Stimulated activated naive CD8-positive, alpha-beta T cell treated with anti-CD3 and anti-CD28 coated beads, Interleukin-15, amount 100 ng/mL, for 72 hours (primary cell): ENCODE data around the gene GGPS1.
"Not testable (repeated sequence)": the region's sequence is repeated elsewhere in the genome, so short reads cannot be mapped to it uniquely, and the experiment has no call there.

Experiments
- ATAC-seq: fragments of 150-1000 bp; cut with Tn5 transposase; 2 replicates; pipeline ENCODE4 v1.10.0; 2021; ENCODE audit warnings: mild to moderate bottlenecking, moderate library complexity
- DNase-seq, 2 donors: peaks; one replicate each; pipeline ENCODE4 v3.0.0; 2021 to 2022
- H3K27ac Mint-ChIP-seq, 2 donors: one replicate each; pipeline ENCODE4 v1.8.0; 2022; ENCODE audit warnings: mild to moderate bottlenecking in 2 of 2, mixed read lengths in 2 of 2, moderate library complexity in 2 of 2
- H3K27me3 Mint-ChIP-seq: one replicate; pipeline ENCODE4 v1.8.0; 2022; ENCODE audit warnings: mixed read lengths
- H3K4me1 Mint-ChIP-seq: one replicate; pipeline ENCODE4 v1.8.0; 2022; ENCODE audit warnings: mild to moderate bottlenecking, mixed read lengths
- H3K4me3 Mint-ChIP-seq, 2 donors: one replicate each; pipeline ENCODE4 v1.8.0; 2022; ENCODE audit warnings: mild to moderate bottlenecking in 2 of 2, mixed read lengths in 2 of 2, moderate library complexity in 1 of 2
- H3K9me3 Mint-ChIP-seq, 2 donors: one replicate each; pipeline ENCODE4 v1.8.0; 2022; ENCODE audit warnings: mixed read lengths in 2 of 2

Gene GGPS1

DNA sequence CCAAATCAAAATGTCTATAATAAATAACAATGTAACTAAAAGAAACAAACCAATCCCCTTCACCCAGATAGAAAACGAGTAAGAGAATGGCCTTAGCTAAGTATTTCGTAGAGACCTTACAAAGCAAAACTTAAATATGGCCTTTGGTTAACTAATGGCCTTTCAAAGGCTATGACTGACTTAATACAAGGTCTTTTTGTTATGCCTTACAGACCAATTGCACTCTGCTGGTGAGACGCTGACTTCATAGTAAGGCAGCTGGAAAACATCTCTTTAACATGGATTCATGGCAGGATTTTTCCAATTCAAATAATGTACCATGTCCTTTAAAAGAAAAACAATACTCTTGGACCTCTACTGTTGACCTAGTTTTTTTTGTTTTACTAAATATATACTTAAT is 23.1 kb downstream of the GGPS1 start:
- Mint-ChIP-seq H3K27me3 (no peaks in the 10 kb centered on the region), H3K4me1 (no peaks in the 10 kb centered on the region), H3K4me3 (no peak overlapping the region), H3K27ac (no peak overlapping the region), H3K9me3 (no peaks in the 10 kb centered on the region)
- no peak for DNase-seq
- no peak for ATAC-seq

DNA sequence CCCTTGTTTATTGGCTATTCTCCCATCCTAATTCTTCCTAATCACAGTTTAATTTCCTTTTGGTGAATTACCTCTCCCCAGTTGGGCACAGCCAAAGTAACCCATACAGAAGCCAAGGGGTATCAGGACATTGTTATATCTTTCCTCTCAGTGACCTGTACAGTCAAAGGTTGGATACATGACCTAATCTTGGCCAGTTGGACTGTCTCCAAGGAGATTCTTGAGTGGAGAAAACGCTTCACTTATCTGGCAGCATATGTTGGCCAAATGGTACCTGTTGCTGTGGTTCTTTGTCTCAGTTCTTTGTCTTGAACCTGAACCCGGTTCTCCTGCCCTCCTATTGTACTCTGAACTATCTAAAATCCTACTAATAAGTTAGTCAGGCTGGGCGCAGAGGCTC is 23.5 kb downstream of the GGPS1 start:
- H3K27ac Mint-ChIP-seq = no peak overlapping the region
- H3K4me3 Mint-ChIP-seq = no peak overlapping the region
- no peaks in the 10 kb centered on the region for H3K4me1 Mint-ChIP-seq
- H3K9me3 Mint-ChIP-seq = no peaks in the 10 kb centered on the region
- no peak for ATAC-seq
- DNase-seq = no peak
- H3K27me3 Mint-ChIP-seq = peaks cover 2% of the 10 kb centered on the region

DNA sequence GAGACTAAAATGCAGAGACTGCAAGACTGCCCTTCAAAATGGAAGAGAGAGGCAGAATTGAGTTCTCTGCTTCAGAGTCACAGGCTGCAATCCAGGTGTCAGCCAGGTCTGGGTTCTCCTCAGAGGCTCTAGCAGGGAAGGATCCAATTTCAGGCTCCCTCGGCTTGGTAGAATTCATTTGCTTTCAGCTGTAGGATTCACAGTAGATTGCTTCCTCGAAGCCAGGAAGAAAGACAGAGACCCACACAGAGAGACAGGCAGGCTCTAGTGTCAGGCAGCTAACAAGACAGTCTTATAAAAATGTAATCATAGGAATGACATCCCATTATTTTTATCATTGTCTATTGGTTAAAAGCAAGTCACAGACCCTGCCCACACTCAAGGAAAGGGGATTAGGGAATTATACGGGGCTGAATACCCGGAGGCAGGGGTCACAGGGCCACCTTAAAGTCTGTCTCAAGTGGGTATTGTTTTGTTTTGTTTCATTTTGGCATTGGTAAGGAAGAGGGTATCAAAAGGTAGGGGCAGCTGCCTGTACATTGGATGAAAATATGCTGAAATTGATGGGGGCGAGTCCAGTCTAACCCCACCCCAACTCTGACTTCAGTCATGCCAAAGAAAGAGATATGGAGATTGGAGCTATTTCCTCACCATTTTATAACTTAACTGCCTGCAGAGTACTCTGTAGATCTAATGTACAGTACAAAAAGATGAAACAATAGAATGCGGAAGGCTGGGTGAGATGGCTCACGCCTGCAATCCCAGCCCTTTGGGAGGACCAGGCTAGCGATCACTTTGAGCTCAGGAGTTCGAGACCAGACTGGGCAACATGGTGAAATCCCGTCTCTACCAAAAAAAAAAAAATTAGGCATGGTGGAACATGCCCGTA is 29.4 kb downstream of the GGPS1 start:
- no peak for ATAC-seq

DNA sequence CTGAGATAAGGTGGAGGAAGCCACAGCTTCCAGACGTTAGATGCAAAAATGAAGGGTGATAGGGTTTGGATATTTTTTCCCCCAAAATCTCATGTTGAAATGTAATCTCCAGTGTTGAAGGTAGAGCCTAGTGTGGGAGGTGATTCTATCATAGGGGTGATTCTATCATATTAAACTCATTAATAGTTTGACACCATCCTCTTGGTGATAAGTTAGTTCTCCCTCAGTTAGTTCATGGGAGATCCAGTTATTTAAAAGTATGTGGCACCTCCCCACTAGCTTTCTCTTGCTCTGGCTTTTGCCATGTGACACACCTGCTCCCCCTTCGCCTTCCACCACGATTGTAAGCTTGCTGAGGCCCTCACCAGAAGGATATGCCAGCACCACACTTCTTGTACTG is 30.5 kb downstream of the GGPS1 start:
- Mint-ChIP-seq H3K27me3 (peaks cover 10% of the 10 kb centered on the region), H3K4me1 (no peaks in the 10 kb centered on the region), H3K9me3 (no peaks in the 10 kb centered on the region), H3K27ac (no peak overlapping the region), H3K4me3 (no peak overlapping the region)
- DNase-seq (no peak), ATAC-seq (no peak)

More for the DNA sequence above, 29.4 kb downstream of the GGPS1 start:
- Mint-ChIP-seq H3K27me3 (peaks cover 10% of the 10 kb centered on the region), H3K4me3 (no peak overlapping the region), H3K9me3 (no peaks in the 10 kb centered on the region), H3K27ac (no peak overlapping the region), H3K4me1 (no peaks in the 10 kb centered on the region)
- no peak for DNase-seq

DNA sequence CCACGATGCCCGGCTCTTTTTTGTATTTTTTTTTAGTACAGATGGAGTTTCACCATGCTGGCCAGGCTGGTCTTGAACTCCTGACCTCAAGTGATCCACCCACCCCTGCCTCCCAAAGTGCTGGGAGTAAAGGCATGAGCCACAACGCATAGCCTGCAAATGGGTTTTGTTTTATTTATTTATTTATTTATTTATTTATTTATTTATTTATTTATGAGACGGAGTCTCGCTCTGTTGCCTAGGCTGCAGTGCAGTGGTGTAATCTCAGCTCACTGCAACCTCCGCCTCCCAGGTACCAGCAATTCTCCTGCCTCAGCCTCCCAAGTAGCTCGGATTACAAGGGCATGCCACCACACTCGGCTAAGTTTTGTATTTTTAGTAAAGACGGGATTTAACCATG is 35.8 kb downstream of the GGPS1 start:
- not testable (repeated sequence) for H3K4me3 Mint-ChIP-seq, ATAC-seq, DNase-seq, H3K9me3 Mint-ChIP-seq, H3K27ac Mint-ChIP-seq, H3K27me3 Mint-ChIP-seq
- H3K4me1 Mint-ChIP-seq = peaks cover 27% of the 10 kb centered on the region

DNA sequence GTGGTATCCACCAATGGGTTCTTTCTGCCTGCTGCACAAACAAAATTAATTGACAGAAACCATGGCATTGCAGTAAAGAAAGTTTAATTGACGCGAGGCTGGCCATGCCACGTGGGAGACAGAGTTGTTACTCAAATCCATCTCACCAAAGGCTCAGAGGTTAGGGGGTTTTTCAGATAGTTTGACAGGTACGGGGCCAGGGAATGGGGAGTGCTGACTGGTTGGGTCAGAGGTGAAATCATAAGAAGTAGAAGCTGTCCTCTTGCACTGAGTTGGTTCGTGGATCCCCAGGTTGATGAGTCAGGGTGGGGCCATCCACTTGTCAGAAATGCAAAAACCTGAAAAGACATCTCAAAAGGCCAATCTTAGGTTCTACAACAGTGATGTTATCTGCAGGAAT is 37.9 kb downstream of the GGPS1 start:
- peak overlapping the region; percentile 98 to 99 for H3K4me3 Mint-ChIP-seq
- H3K9me3 Mint-ChIP-seq = no peaks in the 10 kb centered on the region
- DNase-seq (peak; percentile 15 to 65), ATAC-seq (peak; percentile 80)
- H3K27me3 Mint-ChIP-seq = no peaks in the 10 kb centered on the region
- H3K4me1 Mint-ChIP-seq = peaks cover 27% of the 10 kb centered on the region
- H3K27ac Mint-ChIP-seq = peak overlapping the region in 1 of 2 donors; percentile 86

DNA sequence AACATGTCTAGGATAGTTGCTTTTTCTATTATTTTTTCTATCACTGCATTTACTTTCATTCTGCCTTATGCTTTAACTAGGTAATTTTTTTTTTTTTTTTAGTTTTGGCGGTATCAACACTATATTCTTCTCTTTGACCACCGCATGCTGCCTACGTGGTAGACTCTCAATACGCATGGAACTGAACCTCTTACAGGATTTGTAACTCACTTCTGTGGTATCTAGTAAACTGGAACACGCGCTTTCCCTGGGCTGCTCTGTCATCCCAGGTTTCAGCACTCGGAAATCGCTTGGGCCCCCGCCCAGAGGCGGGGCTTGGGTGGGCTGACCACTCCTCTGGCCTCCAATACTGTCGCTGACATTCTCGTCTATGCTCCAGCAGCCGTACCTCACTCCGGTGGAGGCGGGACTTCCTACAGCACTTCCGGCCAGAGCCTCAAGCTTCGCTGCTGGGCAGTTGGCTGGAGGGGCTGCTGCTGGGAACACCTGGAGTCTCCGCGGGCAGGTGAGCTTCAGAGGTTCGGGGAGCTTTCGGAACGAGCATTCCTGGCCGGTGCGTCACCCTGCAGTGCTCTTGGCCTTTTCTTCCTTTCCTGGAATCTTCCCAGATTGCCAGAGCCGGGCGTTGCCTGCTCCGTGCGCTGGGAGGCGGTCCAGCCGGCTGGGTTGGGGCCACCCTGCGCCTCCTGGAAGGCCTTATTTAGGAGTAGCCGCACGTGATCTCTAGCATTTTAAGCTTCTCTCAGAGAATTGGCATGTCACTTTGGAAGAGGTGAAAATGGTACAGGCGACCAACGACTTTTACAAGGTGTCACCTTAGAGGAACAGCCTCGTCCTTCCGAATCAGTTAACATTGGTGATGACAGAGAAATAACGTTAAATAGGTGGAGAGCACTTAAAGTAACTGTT is 38.9 kb downstream of the GGPS1 start, which contains the start of gene TBCE:
Gene TBCE, plus strand, starts transcription at position 428 of the 909 bp plus-strand sequence. CDS start 12,623 bp downstream, outside the sequence.
- Mint-ChIP-seq H3K27me3 (no peaks in the 10 kb centered on the region), H3K4me3 (peak within 1 kb of the TSS; percentile 98 to 99), H3K4me1 (peaks cover 27% of the 10 kb centered on the region), H3K9me3 (no peaks in the 10 kb centered on the region), H3K27ac (peak within 1 kb of the TSS; percentile 86 to 97)
- ATAC-seq (peak; percentile 99), DNase-seq (peak; percentile 72 to 86)

DNA sequence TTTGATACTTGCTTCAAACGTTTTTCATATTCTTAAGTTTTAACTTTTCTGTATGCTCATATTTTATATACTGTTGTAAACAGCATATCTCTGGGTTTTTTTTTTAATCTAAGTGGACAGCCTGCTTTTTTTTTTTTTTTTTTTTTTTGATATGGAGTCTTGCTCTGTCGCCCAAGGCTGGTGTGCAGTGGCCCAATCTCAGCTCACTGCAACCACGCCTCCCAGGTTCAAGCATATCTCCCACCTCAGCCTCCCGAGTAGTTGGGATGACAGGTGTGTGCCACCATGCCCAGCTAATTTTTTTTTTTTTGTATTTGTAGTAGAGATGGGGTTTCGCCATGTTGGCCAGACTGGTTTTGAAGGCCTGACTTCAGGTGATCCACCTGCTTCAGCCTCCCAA is 40.1 kb downstream of the GGPS1 start:
- DNase-seq (no peak), ATAC-seq (no peak)
- Mint-ChIP-seq H3K9me3 (no peaks in the 10 kb centered on the region), H3K27me3 (no peaks in the 10 kb centered on the region), H3K4me1 (peaks cover 27% of the 10 kb centered on the region), H3K4me3 (peak overlapping the region; percentile 98 to 99), H3K27ac (no peak overlapping the region)

DNA sequence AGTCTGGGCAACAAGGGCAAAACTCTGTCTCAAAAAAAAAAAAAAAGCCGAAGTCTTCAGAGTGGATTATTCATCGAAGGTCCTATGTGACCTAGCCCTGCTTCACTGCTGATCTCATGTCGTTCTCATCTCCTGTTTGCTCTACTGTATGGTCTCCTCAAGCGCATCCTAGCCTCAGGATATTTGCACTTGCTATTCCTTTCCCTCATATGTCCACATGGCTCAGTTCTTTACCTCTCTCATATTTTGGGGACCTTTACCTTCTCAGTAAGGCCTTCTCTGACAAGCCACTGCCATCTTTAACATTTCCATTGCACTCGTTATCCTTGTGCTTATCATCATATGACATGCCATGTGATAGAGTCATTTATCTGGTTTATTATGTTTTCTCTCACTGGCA is 41.4 kb downstream of the GGPS1 start:
- Mint-ChIP-seq H3K27me3 (no peaks in the 10 kb centered on the region), H3K9me3 (no peaks in the 10 kb centered on the region), H3K4me3 (no peak overlapping the region), H3K4me1 (peaks cover 33% of the 10 kb centered on the region), H3K27ac (no peak overlapping the region)
- no peak for DNase-seq
- ATAC-seq = no peak

DNA sequence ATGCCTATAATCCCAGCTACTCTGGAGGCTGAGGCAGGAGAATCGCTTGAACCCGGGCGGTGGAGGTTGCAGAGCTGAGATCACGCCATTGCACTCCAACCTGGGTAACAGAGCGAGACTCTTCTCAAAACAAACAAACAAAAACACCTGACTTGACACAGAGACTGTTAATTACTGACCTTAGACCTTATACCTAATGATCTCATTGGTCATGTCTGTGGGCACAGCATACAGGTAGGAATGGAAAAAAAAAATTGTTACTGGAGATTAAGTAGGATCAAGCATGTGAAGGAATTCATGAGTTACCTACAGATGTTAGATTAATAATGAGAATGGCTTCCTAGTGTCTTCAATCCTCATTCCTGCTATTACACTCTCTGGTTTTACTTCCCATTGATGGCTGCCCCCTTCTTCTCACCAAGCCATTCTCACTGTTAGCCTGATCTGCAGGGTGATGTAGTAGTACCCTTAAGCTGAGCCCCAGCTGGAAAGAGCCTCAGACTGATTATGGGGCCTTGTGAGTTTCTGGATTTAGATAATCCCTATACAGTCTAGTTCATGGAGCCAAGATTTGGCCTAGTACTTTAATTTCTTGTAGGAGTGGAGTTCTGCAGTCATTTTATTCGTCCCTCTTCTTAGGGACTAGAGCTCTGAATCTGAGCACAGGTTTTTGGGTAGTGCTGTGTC is 47.7 kb downstream of the GGPS1 start:
- H3K9me3 Mint-ChIP-seq = no peaks in the 10 kb centered on the region
- H3K4me3 Mint-ChIP-seq = no peak overlapping the region
- no peaks in the 10 kb centered on the region for H3K27me3 Mint-ChIP-seq
- ATAC-seq (no peak), DNase-seq (no peak)
- H3K27ac Mint-ChIP-seq = peak overlapping the region in 1 of 2 donors; percentile 92
- H3K4me1 Mint-ChIP-seq = peaks cover 6% of the 10 kb centered on the region

DNA sequence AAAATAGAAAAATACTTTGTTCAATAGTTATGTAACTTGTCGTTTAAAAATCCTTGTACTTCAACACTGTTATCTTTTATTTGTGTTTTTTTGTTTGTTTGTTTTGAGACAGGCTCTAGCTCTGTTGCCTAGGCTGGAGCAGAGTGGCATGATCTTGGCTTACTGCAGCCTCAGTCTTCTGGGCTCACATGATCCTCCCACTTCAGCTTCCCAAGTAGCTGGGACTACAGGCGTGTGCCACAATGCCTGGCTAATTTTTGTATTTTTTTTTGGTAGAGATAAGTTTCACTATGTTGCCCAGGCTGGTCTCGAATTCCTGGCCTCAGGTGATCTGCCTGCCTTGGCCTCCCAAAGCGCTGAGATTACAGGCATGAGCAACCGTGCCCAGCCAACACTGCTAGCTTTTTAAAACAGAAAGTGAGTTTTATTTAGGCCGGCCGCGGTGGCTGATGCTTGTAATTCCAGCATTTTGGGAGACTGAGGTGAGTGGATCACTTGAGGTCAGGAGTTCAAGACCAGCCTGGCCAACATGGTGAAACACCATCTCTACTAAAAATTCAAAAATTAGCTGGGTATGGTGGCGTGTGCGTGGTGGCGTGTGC is 49.9 kb downstream of the GGPS1 start:
- ATAC-seq, H3K4me1 Mint-ChIP-seq, DNase-seq, H3K4me3 Mint-ChIP-seq, H3K9me3 Mint-ChIP-seq, H3K27ac Mint-ChIP-seq, H3K27me3 Mint-ChIP-seq: not testable (repeated sequence)

DNA sequence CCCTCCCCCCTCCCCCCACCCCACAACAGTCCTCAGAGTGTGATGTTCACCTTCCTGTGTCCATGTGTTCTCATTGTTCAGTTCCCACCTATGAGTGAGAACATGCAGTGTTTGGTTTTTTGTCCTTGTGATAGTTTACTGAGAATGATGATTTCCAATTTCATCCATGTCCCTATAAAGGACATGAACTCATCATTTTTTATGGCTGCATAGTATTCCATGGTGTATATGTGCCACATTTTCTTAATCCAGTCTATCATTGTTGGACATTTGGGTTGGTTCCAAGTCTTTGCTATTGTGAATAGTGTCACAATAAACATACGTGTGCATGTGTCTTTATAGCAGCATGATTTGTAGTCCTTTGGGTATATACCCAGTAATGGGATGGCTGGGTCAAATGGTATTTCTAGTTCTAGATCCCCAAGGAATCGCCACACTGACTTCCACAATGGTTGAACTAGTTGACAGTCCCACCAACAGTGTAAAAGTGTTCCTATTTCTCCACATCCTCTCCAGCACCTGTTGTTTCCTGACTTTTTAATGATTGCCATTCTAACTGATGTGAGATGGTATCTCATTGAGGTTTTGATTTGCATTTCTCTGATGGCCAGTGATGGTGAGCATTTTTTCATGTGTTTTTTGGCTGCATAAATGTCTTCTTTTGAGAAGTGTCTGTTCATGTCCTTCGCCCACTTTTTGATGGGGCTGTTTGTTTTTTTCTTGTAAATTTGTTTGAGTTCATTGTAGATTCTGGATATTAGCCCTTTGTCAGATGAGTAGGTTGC is 53.8 kb downstream of the GGPS1 start:
- not testable (repeated sequence) for H3K4me1 Mint-ChIP-seq, ATAC-seq, DNase-seq, H3K27me3 Mint-ChIP-seq, H3K27ac Mint-ChIP-seq, H3K4me3 Mint-ChIP-seq, H3K9me3 Mint-ChIP-seq

DNA sequence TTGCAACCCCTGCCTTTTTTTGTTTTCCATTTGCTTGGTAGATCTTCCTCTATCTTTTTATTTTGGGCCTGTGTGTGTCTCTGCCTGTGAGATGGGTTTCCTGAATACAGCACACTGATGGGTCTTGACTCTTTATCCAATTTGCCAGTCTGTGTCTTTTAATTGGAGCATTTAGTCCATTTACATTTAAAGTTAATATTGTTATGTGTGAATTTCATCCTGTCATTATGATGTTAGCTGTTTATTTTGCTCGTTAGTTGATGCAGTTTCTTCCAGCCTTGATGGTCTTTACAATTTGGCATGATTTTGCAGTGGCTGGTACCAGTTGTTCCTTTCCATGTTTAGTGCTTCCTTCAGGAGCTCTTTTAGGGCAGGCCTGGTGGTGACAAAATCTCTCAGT is 57.3 kb downstream of the GGPS1 start:
- not testable (repeated sequence) for H3K27ac Mint-ChIP-seq, DNase-seq, H3K4me3 Mint-ChIP-seq, ATAC-seq, H3K9me3 Mint-ChIP-seq, H3K4me1 Mint-ChIP-seq, H3K27me3 Mint-ChIP-seq

DNA sequence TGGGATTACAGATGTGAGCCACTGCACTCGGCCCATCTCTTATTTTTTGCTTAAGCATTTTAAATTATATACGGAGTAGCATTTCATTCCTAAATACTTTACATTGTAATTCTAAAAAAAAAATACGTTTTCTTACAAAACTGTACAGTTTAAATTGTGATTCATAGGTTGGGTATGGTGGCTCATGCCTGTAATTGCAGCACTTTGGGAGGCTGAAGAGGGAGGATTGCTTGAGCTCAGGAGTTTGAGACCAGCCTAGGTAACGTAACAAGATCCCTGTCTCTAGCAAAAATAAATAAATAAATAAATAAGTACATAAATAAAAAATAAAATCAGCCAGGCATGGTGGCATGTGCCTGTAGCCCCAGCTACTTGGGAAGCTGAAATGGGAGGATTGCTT is 63.5 kb downstream of the GGPS1 start:
- Mint-ChIP-seq H3K4me1 (no peaks in the 10 kb centered on the region), H3K9me3 (no peaks in the 10 kb centered on the region), H3K4me3 (no peak overlapping the region), H3K27ac (no peak overlapping the region), H3K27me3 (no peaks in the 10 kb centered on the region)
- no peak for ATAC-seq
- DNase-seq = no peak
